Naive thymus-derived CD8-positive, alpha-beta T cell (primary cell): ENCODE results near the gene EFCAB10. TPM values are rescaled to one million over a fixed set of nuclear protein-coding genes. Genes with fewer than 3 reads are reported as not detected.
"Not testable (repeated sequence)": the region's sequence is repeated elsewhere in the genome, so short reads cannot be mapped to it uniquely, and the experiment has no call there.

Experiments
- ATAC-seq, 2 donors: fragments of 150-1000 bp; cut with Tn5 transposase in 1 of 2; sonication (Bioruptor Pico), chemical (Tn5 transposase) in 1 of 2; 1 replicate in 1 of 2; 2 replicates in 1 of 2; pipeline ENCODE4 v1.10.0; 2021; ENCODE audit warnings: mild to moderate bottlenecking in 2 of 2, moderate library complexity in 2 of 2
- POLR2A ChIA-PET: fragments of 350-600 bp; sonication (Branson Sonifier 250); formaldehyde crosslinking; loops from one replicate; lab custom pipeline; 2021; ENCODE audit warnings: antibody characterized with exemption; lab: Charles Lee
- DNase-seq, 10 donors: peaks; one replicate each; pipeline versions ENCODE4 v3.0.0 to v3.0.0-alpha.2; 2020 to 2022
- H3K27ac Mint-ChIP-seq, 10 donors: one replicate each; pipeline ENCODE4 v1.8.0; 2020 to 2022; ENCODE audit warnings: mild to moderate bottlenecking in 10 of 10, mixed read lengths in 10 of 10, moderate library complexity in 4 of 10, inconsistent platforms in 1 of 10
- H3K27me3 Mint-ChIP-seq, 5 donors: one replicate each; pipeline ENCODE4 v1.8.0; 2021 to 2022; ENCODE audit warnings: mixed read lengths in 5 of 5
- H3K36me3 Mint-ChIP-seq, 3 donors: one replicate each; pipeline ENCODE4 v1.8.0; 2020 to 2022; ENCODE audit warnings: mixed read lengths in 3 of 3, mild to moderate bottlenecking in 2 of 3, inconsistent platforms in 1 of 3
- H3K4me1 Mint-ChIP-seq, 4 donors: one replicate each; pipeline ENCODE4 v1.8.0; 2021 to 2022; ENCODE audit warnings: mixed read lengths in 4 of 4
- H3K4me3 Mint-ChIP-seq, 10 donors: one replicate each; pipeline ENCODE4 v1.8.0; 2020 to 2022; ENCODE audit warnings: mild to moderate bottlenecking in 10 of 10, mixed read lengths in 10 of 10, moderate library complexity in 6 of 10, inconsistent platforms in 1 of 10
- H3K9me3 Mint-ChIP-seq, 9 donors: one replicate each; pipeline ENCODE4 v1.8.0; 2020 to 2022; ENCODE audit warnings: mixed read lengths in 9 of 9, mild to moderate bottlenecking in 3 of 9, inconsistent platforms in 1 of 9, moderate library complexity in 1 of 9
- polyA plus RNA-seq, 3 donors: library from polyadenylated mRNA; unstranded; fragments of 300-500 nt; fragmentation: Illumina TruSeq; gene quantifications; one replicate each; pipeline ENCODE4 v1.2.3, GENCODE V29; 2021
- total RNA-seq, 8 experiments: library from RNA in 2 of 8; stranded (reverse) in 2 of 8; gene quantifications; one replicate each; pipeline ENCODE4 v1.2.3 and lab custom pipeline; 2021 to 2026

EFCAB10 gene
- total and polyA plus RNA-seq, 5 experiments from 2014 or later, result 0.42 TPM; not detected in 4

GRCh38 chr7:105565190-105565589, 16.1 kb downstream of the EFCAB10 start:
- ATAC-seq (no peak), DNase-seq (no peak)
- POLR2A ChIA-PET, result no interaction called here
- Mint-ChIP-seq H3K4me1 (peaks cover 0 to 2% (median under 1%) of the 10 kb centered on the region in 4 donors), H3K9me3 (no peaks in the 10 kb centered on the region), H3K36me3 (peaks cover 4 to 86% (median 30%) of the 10 kb centered on the region in 3 donors), H3K27me3 (no peaks in the 10 kb centered on the region), H3K27ac (no peak overlapping the region), H3K4me3 (no peak overlapping the region)

- Mint-ChIP-seq H3K27me3 (no peaks in the 10 kb centered on the region), H3K4me3 (no peak overlapping the region), H3K4me1 (peaks cover 0 to 2% (median under 1%) of the 10 kb centered on the region in 4 donors), H3K27ac (peak overlapping the region in 3 of 10 donors; percentile 31 to 68 (median 63)), H3K36me3 (peaks cover 0 to 71% (median 12%) of the 10 kb centered on the region in 3 donors), H3K9me3 (no peaks in the 10 kb centered on the region)
- no peak for DNase-seq
- no peak for ATAC-seq
- POLR2A ChIA-PET, result no interaction called here
These were observed 21.4 kb downstream of the EFCAB10 start for GRCh38 chr7:105559926-105560325.

- H3K27me3 Mint-ChIP-seq, result no peaks in the 10 kb centered on the region
- H3K4me1 Mint-ChIP-seq, result peaks cover 6 to 34% (median 25%) of the 10 kb centered on the region in 4 donors
- H3K9me3 Mint-ChIP-seq, result no peaks in the 10 kb centered on the region
- ATAC-seq (no peak), DNase-seq (no peak)
- POLR2A ChIA-PET, result no interaction called here
- H3K4me3 Mint-ChIP-seq, result no peak overlapping the region
- peaks cover 10 to 79% (median 21%) of the 10 kb centered on the region in 3 donors for H3K36me3 Mint-ChIP-seq
- peak overlapping the region in 1 of 10 donors; percentile 24 for H3K27ac Mint-ChIP-seq
These were observed 43.0 kb downstream of the EFCAB10 start for GRCh38 chr7:105538339-105538738.

- DNase-seq (no peak), ATAC-seq (no peak)
- Mint-ChIP-seq H3K27ac (peak overlapping the region; percentile 86 to 98 (median 97)), H3K27me3 (no peaks in the 10 kb centered on the region), H3K36me3 (peaks cover 0 to 31% (median 3%) of the 10 kb centered on the region in 3 donors), H3K4me3 (peak overlapping the region; percentile 84 to 96 (median 92)), H3K9me3 (no peaks in the 10 kb centered on the region), H3K4me1 (peaks cover 13 to 42% (median 39%) of the 10 kb centered on the region in 4 donors)
- POLR2A ChIA-PET, result interaction anchor here (0.5 to 2.1 kb wide), 8 partner anchors 9 to 579 kb away, joined by 3 to 15 read pairs (median 4); partner anchors contain the start of genes KMT2E and SYPL1
These were observed 48.4 kb downstream of the EFCAB10 start for GRCh38 chr7:105532709-105533460.

GRCh38 chr7:105531792-105532671, 49.3 kb downstream of the EFCAB10 start, which contains the start of gene RINT1:
Gene RINT1, plus strand, starts transcription at chr7:105532201. Its CDS starts 115 bp downstream, at chr7:105532316.
- H3K4me1 Mint-ChIP-seq, result peaks cover 13 to 42% (median 39%) of the 10 kb centered on the region in 4 donors
- peak within 1 kb of the TSS; percentile 86 to 98 (median 97) for H3K27ac Mint-ChIP-seq
- DNase-seq (peak; percentile 71 to 91 (median 86)), ATAC-seq (peak; percentile 89)
- POLR2A ChIA-PET, result interaction anchor here (0.6 to 2.1 kb wide), 13 partner anchors 8 to 1637 kb away, joined by 3 to 15 read pairs (median 4); partner anchors contain the start of genes HBP1, KMT2E, PUS7 and SYPL1
- H3K4me3 Mint-ChIP-seq, result peak within 1 kb of the TSS; percentile 84 to 96 (median 92)
- H3K27me3 Mint-ChIP-seq, result no peaks in the 10 kb centered on the region
- H3K9me3 Mint-ChIP-seq, result no peaks in the 10 kb centered on the region
- peaks cover 0 to 24% (median 3%) of the 10 kb centered on the region in 3 donors for H3K36me3 Mint-ChIP-seq

GRCh38 chr7:105530546-105530945, 50.7 kb downstream of the EFCAB10 start:
- POLR2A ChIA-PET, result interaction anchor here (2.1 kb wide), 1 partner anchor 516 kb away, joined by 15 read pairs; the partner anchor contains the start of gene KMT2E
- H3K36me3 Mint-ChIP-seq, result peaks cover 0 to 11% (median 0%) of the 10 kb centered on the region in 3 donors
- H3K4me1 Mint-ChIP-seq, result peaks cover 13 to 38% (median 36%) of the 10 kb centered on the region in 4 donors
- ATAC-seq (no peak), DNase-seq (no peak)
- H3K27ac Mint-ChIP-seq, result peak overlapping the region in 8 of 10 donors; percentile 41 to 86 (median 66)
- no peaks in the 10 kb centered on the region for H3K9me3 Mint-ChIP-seq
- H3K27me3 Mint-ChIP-seq, result no peaks in the 10 kb centered on the region
- peak overlapping the region; percentile 12 to 64 (median 47) for H3K4me3 Mint-ChIP-seq

- Mint-ChIP-seq H3K36me3 (peaks cover 0 to 8% (median 0%) of the 10 kb centered on the region in 3 donors), H3K4me1 (peaks cover 13 to 38% (median 33%) of the 10 kb centered on the region in 4 donors), H3K4me3 (peak overlapping the region in 9 of 10 donors; percentile 12 to 64 (median 55)), H3K9me3 (no peaks in the 10 kb centered on the region), H3K27ac (peak overlapping the region; percentile 41 to 86 (median 63)), H3K27me3 (no peaks in the 10 kb centered on the region)
- ATAC-seq (no peak), DNase-seq (no peak)
- POLR2A ChIA-PET, result no interaction called here
These were observed 51.2 kb downstream of the EFCAB10 start for GRCh38 chr7:105530126-105530525.

- ATAC-seq, H3K36me3 Mint-ChIP-seq, H3K27me3 Mint-ChIP-seq, DNase-seq, POLR2A ChIA-PET, H3K9me3 Mint-ChIP-seq, H3K4me3 Mint-ChIP-seq, H3K27ac Mint-ChIP-seq: not testable (repeated sequence)
- H3K4me1 Mint-ChIP-seq, result peaks cover 7 to 26% (median 20%) of the 10 kb centered on the region in 4 donors
These were observed 53.6 kb downstream of the EFCAB10 start for GRCh38 chr7:105527737-105528136.

- POLR2A ChIA-PET, result interaction anchor here (0.6 kb wide), 1 partner anchor 64 kb away, joined by 3 read pairs; no protein-coding TSS in a partner anchor
- peak overlapping the region in 1 of 10 donors; percentile 55 for H3K4me3 Mint-ChIP-seq
These were observed 56.5 kb downstream of the EFCAB10 start for GRCh38 chr7:105524840-105525239.

GRCh38 chr7:105524423-105524822, 56.9 kb downstream of the EFCAB10 start:
- not testable (repeated sequence) for H3K36me3 Mint-ChIP-seq, ATAC-seq, H3K9me3 Mint-ChIP-seq, H3K27ac Mint-ChIP-seq, DNase-seq, H3K27me3 Mint-ChIP-seq
- peak overlapping the region in 1 of 10 donors; percentile 55 for H3K4me3 Mint-ChIP-seq
- POLR2A ChIA-PET, result interaction anchor here (0.6 to 0.7 kb wide), 3 partner anchors 8 to 414 kb away, joined by 3 to 4 read pairs (median 3); partner anchors contain the start of gene RINT1
- H3K4me1 Mint-ChIP-seq, result peaks cover 7 to 24% (median 11%) of the 10 kb centered on the region in 4 donors

More at GRCh38 chr7:105524840-105525239, 56.5 kb downstream of the EFCAB10 start:
- peak overlapping the region in 1 of 10 donors; percentile 31 for H3K27ac Mint-ChIP-seq
- ATAC-seq (no peak), DNase-seq (no peak)
- H3K9me3 Mint-ChIP-seq, result no peaks in the 10 kb centered on the region
- H3K4me1 Mint-ChIP-seq, result peaks cover 5 to 21% (median 11%) of the 10 kb centered on the region in 4 donors
- H3K27me3 Mint-ChIP-seq, result no peaks in the 10 kb centered on the region
- H3K36me3 Mint-ChIP-seq, result no peaks in the 10 kb centered on the region

GRCh38 chr7:105521717-105522463, 59.4 kb downstream of the EFCAB10 start, which contains the start of gene PUS7:
Gene PUS7, minus strand, starts transcription at chr7:105522271. Its CDS starts 13,759 bp downstream, at chr7:105508512.
- POLR2A ChIA-PET, result interaction anchor here (0.8 to 1.2 kb wide), 3 partner anchors 10 to 133 kb away, joined by 3 to 6 read pairs (median 4); partner anchors contain the start of genes RINT1 and SRPK2
- peaks cover 5 to 24% (median 12%) of the 10 kb centered on the region in 4 donors for H3K4me1 Mint-ChIP-seq
- peak within 1 kb of the TSS; percentile 82 to 95 (median 90) for H3K27ac Mint-ChIP-seq
- DNase-seq (peak; percentile 51 to 86 (median 70)), ATAC-seq (peak; percentile 90 to 91)
- H3K27me3 Mint-ChIP-seq, result no peaks in the 10 kb centered on the region
- peak within 1 kb of the TSS; percentile 88 to 97 (median 95) for H3K4me3 Mint-ChIP-seq
- no peaks in the 10 kb centered on the region for H3K36me3 Mint-ChIP-seq
- no peaks in the 10 kb centered on the region for H3K9me3 Mint-ChIP-seq
